Upper lobe of left lung (tissue), 6 donors: ENCODE results near the gene CDV3. TPM values are rescaled to one million over a fixed set of nuclear protein-coding genes. Genes with fewer than 3 reads are reported as not detected.

Source experiments
- ATAC-seq, 2 donors: fragments of 200-7000 bp; cut with Tn5 transposase; one replicate each; pipeline ENCODE4 v1.9.1; 2022; ENCODE audit warnings: mild to moderate bottlenecking in 2 of 2, moderate library complexity in 2 of 2; ENCODE audit not compliant: low FRiP score in 2 of 2
- DNase-seq, 2 donors: peaks; one replicate each; pipeline ENCODE4 v3.0.0-alpha.2; 2019 to 2020
- H3K27ac ChIP-seq, 4 donors: fragments of 200-600 bp; sonication (generic); one replicate each; pipeline ENCODE4 v1.5.1; 2016 to 2019
- H3K27me3 ChIP-seq, 4 donors: fragments of 200-600 bp; sonication (generic); one replicate each; pipeline ENCODE4 v1.5.1; 2017 to 2019
- H3K36me3 ChIP-seq, 4 donors: fragments of 200-600 bp; sonication (generic); one replicate each; pipeline ENCODE4 v1.5.1; 2016 to 2019
- H3K4me1 ChIP-seq, 4 donors: fragments of 200-600 bp; sonication (generic); one replicate each; pipeline ENCODE4 v1.5.1; 2018 to 2019
- H3K4me3 ChIP-seq, 4 donors: fragments of 200-600 bp; sonication (generic); one replicate each; pipeline ENCODE4 v1.5.1; 2017 to 2019; ENCODE audit warnings: mild to moderate bottlenecking in 2 of 4, moderate library complexity in 1 of 4
- H3K9me3 ChIP-seq, 4 donors: fragments of 200-600 bp; sonication (generic); one replicate each; pipeline ENCODE4 v1.5.1; 2018 to 2019
- CTCF ChIP-seq, 6 experiments: fragments of 450-650 bp in 4 of 6; fragments of 200-600 bp in 2 of 6; sonication (generic) in 2 of 6; IDR thresholded peaks; one replicate each; pipeline ENCODE4 v1.5.1; 2016 to 2019; ENCODE audit warnings: antibody characterized with exemption in 6 of 6
- EP300 ChIP-seq, 4 donors: sonication (generic); formaldehyde crosslinking; IDR thresholded peaks; one replicate each; pipeline ENCODE4 v1.5.1; 2017; ENCODE audit warnings: antibody characterized with exemption in 4 of 4, control low read depth in 2 of 4
- POLR2A ChIP-seq, 4 donors: fragments of 450-650 bp; IDR thresholded peaks; one replicate each; pipeline ENCODE4 v1.5.1; 2016 to 2017; ENCODE audit warnings: antibody characterized with exemption in 4 of 4, mild to moderate bottlenecking in 2 of 4
- POLR2AphosphoS5 ChIP-seq, 2 donors: sonication (generic); formaldehyde crosslinking; IDR thresholded peaks; one replicate each; pipeline ENCODE4 v1.5.1; 2017; ENCODE audit warnings: antibody characterized with exemption in 2 of 2
- WGBS, 2 donors: methylation state at CpG; one replicate each; pipeline ENCODE4 v1.1.5; 2017 to 2018; 5-methylcytosine and 5-hydroxymethylcytosine counted together
- total RNA-seq, 6 donors: library from RNA; depleted of rRNA in 4 of 6; stranded (reverse); fragments of >200 nt in 4 of 6; gene quantifications; one replicate each; pipeline versions ENCODE4 v1.1.0 to v1.2.1, GENCODE V29; 2016 to 2021
- donor health status: DM: no; HTN: no; CAD: no; lungs with moderate emphysema.
- donor health status: DM: no; HTN: yes; CAD: no; lungs with severe emphysema.

The CDV3 gene
- total RNA-seq, 6 donors from 2014 or later = 58.3 to 181 (median 161) TPM

- Histone ChIP-seq H3K27me3 (no peaks in the 10 kb centered on the region), H3K4me3 (no peak overlapping the region), H3K36me3 (no peaks in the 10 kb centered on the region), H3K9me3 (no peaks in the 10 kb centered on the region), H3K4me1 (no peaks in the 10 kb centered on the region), H3K27ac (no peak overlapping the region)
- DNase-seq (no peak), ATAC-seq (no peak)
- TF ChIP-seq CTCF (IDR thresholded peaks at IDR 0.05) (no peak), POLR2AphosphoS5 (IDR thresholded peaks at IDR 0.05) (no peak), POLR2A (IDR thresholded peaks at IDR 0.05) (no peak), EP300 (IDR thresholded peaks at IDR 0.05) (no peak)
- WGBS, 2 donors = 75% methylated on average over 1 of the region's 1 CpG
Measured at GRCh38 chr3:133563816-133564215, 9.7 kb upstream of the CDV3 start.

- Histone ChIP-seq H3K4me3 (no peak overlapping the region), H3K27ac (peak overlapping the region in 1 of 4 donors; percentile 73), H3K9me3 (no peaks in the 10 kb centered on the region), H3K36me3 (no peaks in the 10 kb centered on the region), H3K4me1 (peaks cover 15 to 29% (median 20%) of the 10 kb centered on the region in 4 donors), H3K27me3 (no peaks in the 10 kb centered on the region)
- no peak for DNase-seq
- 76 to 79% methylated on average over 8 of the region's 8 CpGs for WGBS, 2 donors
- ATAC-seq = no peak
- TF ChIP-seq CTCF (IDR thresholded peaks at IDR 0.05) (no peak), POLR2A (IDR thresholded peaks at IDR 0.05) (no peak)
Measured at GRCh38 chr3:133568294-133569014, 5.0 kb upstream of the CDV3 start.

- peaks cover 19 to 35% (median 24%) of the 10 kb centered on the region in 4 donors for H3K4me1 ChIP-seq
- no peak for TF ChIP-seq POLR2AphosphoS5 (IDR thresholded peaks at IDR 0.05)
- no peak for TF ChIP-seq POLR2A (IDR thresholded peaks at IDR 0.05)
- no peak for TF ChIP-seq CTCF (IDR thresholded peaks at IDR 0.05)
- no peak for TF ChIP-seq EP300 (IDR thresholded peaks at IDR 0.05)
- H3K9me3 ChIP-seq = no peaks in the 10 kb centered on the region
- peak overlapping the region; percentile 18 to 73 (median 67) for H3K27ac ChIP-seq
- no peaks in the 10 kb centered on the region for H3K27me3 ChIP-seq
- peak in 1 of 2 donors; percentile 3 for ATAC-seq
- H3K4me3 ChIP-seq = no peak overlapping the region
- WGBS, 2 donors = 77 to 84% methylated on average over 5 of the region's 5 CpGs
- DNase-seq = peak in 1 of 2 donors; percentile 50
- peaks cover 0 to 3% (median 0%) of the 10 kb centered on the region in 4 donors for H3K36me3 ChIP-seq
Measured at GRCh38 chr3:133570139-133570936, 3.1 kb upstream of the CDV3 start.

GRCh38 chr3:133570937-133571320 is 2.6 kb upstream of the CDV3 start:
- DNase-seq (no peak), ATAC-seq (no peak)
- Histone ChIP-seq H3K4me3 (no peak overlapping the region), H3K27me3 (no peaks in the 10 kb centered on the region), H3K27ac (peak overlapping the region in 3 of 4 donors; percentile 18 to 68 (median 59)), H3K4me1 (peaks cover 25 to 41% (median 30%) of the 10 kb centered on the region in 4 donors), H3K9me3 (no peaks in the 10 kb centered on the region), H3K36me3 (peaks cover 0 to 9% (median 0%) of the 10 kb centered on the region in 4 donors)
- 64 to 73% methylated on average over 2 of the region's 2 CpGs for WGBS, 2 donors
- TF ChIP-seq POLR2AphosphoS5 (IDR thresholded peaks at IDR 0.05) (no peak), EP300 (IDR thresholded peaks at IDR 0.05) (no peak), POLR2A (IDR thresholded peaks at IDR 0.05) (no peak), CTCF (IDR thresholded peaks at IDR 0.05) (no peak)
